Stimulated activated CD4-positive, alpha-beta T cell treated with anti-CD3 and anti-CD28 coated beads, Interleukin-4, amount 100 ng/mL, for 1 hour (primary cell): ENCODE results near the gene CDKN1B.

Experiments used
- DNase-seq: peaks from one replicate; pipeline ENCODE4 v3.0.0-alpha.2; 2020

Gene CDKN1B

GRCh38 chr12:12770262-12770661 is 53.1 kb downstream of the CDKN1B start:
- DNase-seq = no peak
